SK-N-SH (cell line): ENCODE measurements around the gene LCOR. TPM values are rescaled to one million over a fixed set of nuclear protein-coding genes. Genes with fewer than 3 reads are reported as not detected.

Source experiments
- CTCF ChIA-PET: fragments of 300-600, 350-600 bp; formaldehyde crosslinking; extraction: SDS; loops from one replicate; lab custom pipeline; 2021; lab: Yijun Ruan, JAX
- POLR2A ChIA-PET: fragments of 350-600 bp; sonication (Branson Sonifier 250); formaldehyde crosslinking; extraction: SDS; loops from one replicate; lab custom pipeline; 2020; ENCODE audit warnings: antibody characterized with exemption, inconsistent platforms; lab: Yijun Ruan, JAX
- DNase-seq: peaks from one replicate; pipeline ENCODE4 v3.0.0; 2012
- H2AFZ ChIP-seq: fragments of 200-600 bp; sonication (generic); 2 replicates; pipeline ENCODE4 v1.8.1; 2016; ENCODE audit warnings: antibody characterized with exemption, mild to moderate bottlenecking, low read depth
- H3F3A ChIP-seq: fragments of 200-600 bp; sonication (generic); replicated peaks from 2 replicates; pipeline ENCODE3; 2016; ENCODE audit warnings: antibody characterized with exemption, mild to moderate bottlenecking; ENCODE audit not compliant: insufficient read depth
- H3K27ac ChIP-seq, 2 experiments: fragments of 200-500 bp in 1 of 2; fragments of 200-600 bp in 1 of 2; sonication (Bioruptor generic) in 1 of 2; sonication (generic), shearing (Covaris generic) in 1 of 2; 2 replicates each; pipeline versions ENCODE4 v1.5.1 to v1.6.1; 2014 to 2016; ENCODE audit warnings: low read depth in 2 of 2, inconsistent platforms in 1 of 2, low read length in 1 of 2, mild to moderate bottlenecking in 1 of 2, mixed read lengths in 1 of 2
- H3K27me3 ChIP-seq: fragments of 200-600 bp; sonication (generic), shearing (Covaris generic); 2 replicates; pipeline ENCODE4 v1.6.1; 2016; ENCODE audit warnings: mixed run types; ENCODE audit not compliant: insufficient read depth
- H3K36me3 ChIP-seq, 2 experiments: fragments of 200-500 bp in 1 of 2; fragments of 200-600 bp in 1 of 2; sonication (Bioruptor generic) in 1 of 2; sonication (generic) in 1 of 2; replicated peaks in 1 of 2; 2 replicates each; pipeline versions ENCODE3 to v1.5.1; 2014 to 2016; ENCODE audit warnings: low read length in 1 of 2, mild to moderate bottlenecking in 1 of 2; ENCODE audit not compliant: insufficient read depth in 2 of 2, control insufficient read depth in 1 of 2
- H3K4me1 ChIP-seq, 2 experiments: fragments of 200-500 bp in 1 of 2; fragments of 200-600 bp in 1 of 2; sonication (Bioruptor generic) in 1 of 2; sonication (generic), shearing (Covaris generic) in 1 of 2; 2 replicates each; pipeline versions ENCODE4 v1.5.1 to v1.6.1; 2014 to 2016; ENCODE audit warnings: low read depth in 1 of 2, low read length in 1 of 2, mixed run types in 1 of 2; ENCODE audit not compliant: insufficient read depth in 2 of 2, control insufficient read depth in 1 of 2
- H3K4me2 ChIP-seq: fragments of 200-600 bp; sonication (generic), shearing (Covaris generic); 2 replicates; pipeline ENCODE4 v1.6.1; 2017; ENCODE audit warnings: mixed run types
- H3K4me3 ChIP-seq, 2 experiments: fragments of 200-500 bp in 1 of 2; fragments of 200-600 bp in 1 of 2; sonication (Bioruptor generic) in 1 of 2; sonication (generic), shearing (Covaris generic) in 1 of 2; 2 replicates each; pipeline versions ENCODE4 v1.5.1 to v1.8.1; 2014 to 2016; ENCODE audit warnings: low read depth in 2 of 2, inconsistent platforms in 1 of 2, low read length in 1 of 2, mild to moderate bottlenecking in 1 of 2, mixed read lengths in 1 of 2, moderate library complexity in 1 of 2
- H3K79me2 ChIP-seq: fragments of 200-600 bp; sonication (generic); 2 replicates; pipeline ENCODE4 v1.8.1; 2017; ENCODE audit warnings: mild to moderate bottlenecking; ENCODE audit not compliant: insufficient read depth
- H3K9ac ChIP-seq: fragments of 200-600 bp; sonication (generic); 2 replicates; pipeline ENCODE4 v1.6.1; 2017; ENCODE audit warnings: mixed run types
- H3K9me2 ChIP-seq: fragments of 200-600 bp; sonication (generic); 2 replicates; pipeline ENCODE4 v1.6.1; 2017; ENCODE audit warnings: mixed run types
- H3K9me3 ChIP-seq: fragments of 200-600 bp; sonication (generic); 2 replicates; pipeline ENCODE4 v1.6.1; 2017; ENCODE audit warnings: mixed run types, mild to moderate bottlenecking, moderate library complexity
- H4K20me1 ChIP-seq: fragments of 200-600 bp; sonication (generic); 2 replicates; pipeline ENCODE4 v1.6.1; 2017; ENCODE audit warnings: mild to moderate bottlenecking, mixed run types; ENCODE audit not compliant: insufficient read depth
- CHD2 ChIP-seq: fragments of 150-350 bp; IDR thresholded peaks from 2 replicates; pipeline ENCODE4 v1.6.1; 2018; ENCODE audit warnings: low read length; ENCODE audit not compliant: partially characterized antibody
- MXI1 ChIP-seq: IDR thresholded peaks from 2 replicates; pipeline ENCODE4 v1.6.1; 2012; ENCODE audit warnings: mild to moderate bottlenecking, low read depth, low read length, improper control_type of control experiment
- WGBS: methylation state at CpG from one replicate; pipeline ENCODE4 v1.1.6; 2017; ENCODE audit warnings: low lambda C conversion rate; 5-methylcytosine and 5-hydroxymethylcytosine counted together
- polyA plus RNA-seq, 3 experiments: library from polyadenylated mRNA; depleted of rRNA; stranded (reverse); fragments of >200 nt; gene quantifications; 2 replicates each; pipeline ENCODE4 v1.2.3, GENCODE V29; 2012
- TF ChIP-seq, protein P1 (sequence below): IDR thresholded peaks from 2 replicates; pipeline ENCODE4 v1.6.1; 2012; ENCODE audit warnings: mild to moderate bottlenecking, low read depth, low read length, moderate library complexity
- TF ChIP-seq, protein P2 (sequence below): IDR thresholded peaks from 2 replicates; pipeline ENCODE4; 2012

LCOR gene
- polyA plus RNA-seq, 1 of the 3 experiments (the other 2 are of a cell fraction), result 1.9 TPM

DNA sequence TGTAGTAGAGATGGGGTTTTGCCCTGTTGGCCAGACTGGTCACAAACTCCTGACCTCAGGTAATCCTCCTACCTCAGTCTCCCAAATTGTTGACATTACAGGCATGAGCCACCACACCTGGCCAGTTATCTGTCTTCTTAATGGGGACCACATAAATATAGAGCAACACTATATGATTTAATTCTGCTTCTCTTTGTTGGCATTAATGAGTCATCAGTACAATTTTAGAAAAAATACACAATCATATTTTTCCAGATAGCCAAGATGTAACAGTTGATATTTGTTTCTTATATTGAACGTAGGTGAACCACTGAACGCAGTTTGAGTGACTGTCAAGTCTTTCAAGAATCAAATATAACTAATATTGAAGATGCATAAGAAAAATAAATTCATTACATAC, 48.5 kb downstream of the LCOR start (continued):
- TF ChIP-seq, protein P1, sequence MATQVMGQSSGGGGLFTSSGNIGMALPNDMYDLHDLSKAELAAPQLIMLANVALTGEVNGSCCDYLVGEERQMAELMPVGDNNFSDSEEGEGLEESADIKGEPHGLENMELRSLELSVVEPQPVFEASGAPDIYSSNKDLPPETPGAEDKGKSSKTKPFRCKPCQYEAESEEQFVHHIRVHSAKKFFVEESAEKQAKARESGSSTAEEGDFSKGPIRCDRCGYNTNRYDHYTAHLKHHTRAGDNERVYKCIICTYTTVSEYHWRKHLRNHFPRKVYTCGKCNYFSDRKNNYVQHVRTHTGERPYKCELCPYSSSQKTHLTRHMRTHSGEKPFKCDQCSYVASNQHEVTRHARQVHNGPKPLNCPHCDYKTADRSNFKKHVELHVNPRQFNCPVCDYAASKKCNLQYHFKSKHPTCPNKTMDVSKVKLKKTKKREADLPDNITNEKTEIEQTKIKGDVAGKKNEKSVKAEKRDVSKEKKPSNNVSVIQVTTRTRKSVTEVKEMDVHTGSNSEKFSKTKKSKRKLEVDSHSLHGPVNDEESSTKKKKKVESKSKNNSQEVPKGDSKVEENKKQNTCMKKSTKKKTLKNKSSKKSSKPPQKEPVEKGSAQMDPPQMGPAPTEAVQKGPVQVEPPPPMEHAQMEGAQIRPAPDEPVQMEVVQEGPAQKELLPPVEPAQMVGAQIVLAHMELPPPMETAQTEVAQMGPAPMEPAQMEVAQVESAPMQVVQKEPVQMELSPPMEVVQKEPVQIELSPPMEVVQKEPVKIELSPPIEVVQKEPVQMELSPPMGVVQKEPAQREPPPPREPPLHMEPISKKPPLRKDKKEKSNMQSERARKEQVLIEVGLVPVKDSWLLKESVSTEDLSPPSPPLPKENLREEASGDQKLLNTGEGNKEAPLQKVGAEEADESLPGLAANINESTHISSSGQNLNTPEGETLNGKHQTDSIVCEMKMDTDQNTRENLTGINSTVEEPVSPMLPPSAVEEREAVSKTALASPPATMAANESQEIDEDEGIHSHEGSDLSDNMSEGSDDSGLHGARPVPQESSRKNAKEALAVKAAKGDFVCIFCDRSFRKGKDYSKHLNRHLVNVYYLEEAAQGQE, result no peak

DNA sequence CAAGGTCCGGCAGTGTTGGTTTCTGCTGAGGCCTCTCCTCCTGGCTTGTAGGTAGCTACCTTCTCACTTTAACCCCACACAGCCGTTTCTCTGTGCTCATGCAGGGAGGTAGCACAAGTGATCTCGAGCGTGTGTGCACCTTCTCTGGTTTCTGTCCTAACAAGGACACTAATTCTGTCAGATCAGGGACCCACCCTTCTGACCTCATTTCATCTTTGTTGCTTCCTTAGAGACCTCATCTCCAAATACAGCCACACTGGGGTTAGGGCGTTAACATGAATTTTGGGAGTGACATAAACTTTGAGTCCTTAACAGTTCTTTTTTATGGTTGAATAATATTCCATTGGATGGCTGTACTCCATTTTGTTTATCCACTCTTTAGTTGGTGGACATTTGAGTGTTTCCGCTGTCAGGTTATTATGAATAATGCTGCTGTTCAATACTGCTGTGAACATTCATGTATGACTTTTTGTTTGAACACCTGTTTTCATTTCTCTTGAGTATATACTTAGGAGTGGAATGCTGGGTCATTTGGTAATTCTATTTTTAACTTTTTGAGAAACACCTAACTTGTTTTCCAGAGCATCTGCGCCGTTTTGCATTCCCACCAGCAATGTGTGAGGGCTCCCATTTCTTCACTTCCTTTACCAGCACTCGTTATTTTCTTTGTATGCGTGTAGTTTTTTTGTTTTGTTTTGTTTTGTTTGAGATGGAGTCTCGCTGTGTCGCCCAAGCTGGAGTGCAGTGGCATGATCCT, 57.5 kb downstream of the LCOR start:
- H3K9ac ChIP-seq, result no peak overlapping the region
- CTCF ChIA-PET, result no interaction called here
- no peaks in the 10 kb centered on the region for H3F3A ChIP-seq
- peaks cover 0 to 5% of the 10 kb centered on the region in 2 experiments; a peak in 2 of 4 replicates for H3K4me1 ChIP-seq
- H3K4me2 ChIP-seq, result no peak overlapping the region
- H3K27me3 ChIP-seq, result no peaks in the 10 kb centered on the region
- TF ChIP-seq CHD2 (no peak), MXI1 (no peak)
- TF ChIP-seq, protein P1, result no peak
- TF ChIP-seq, protein P2, sequence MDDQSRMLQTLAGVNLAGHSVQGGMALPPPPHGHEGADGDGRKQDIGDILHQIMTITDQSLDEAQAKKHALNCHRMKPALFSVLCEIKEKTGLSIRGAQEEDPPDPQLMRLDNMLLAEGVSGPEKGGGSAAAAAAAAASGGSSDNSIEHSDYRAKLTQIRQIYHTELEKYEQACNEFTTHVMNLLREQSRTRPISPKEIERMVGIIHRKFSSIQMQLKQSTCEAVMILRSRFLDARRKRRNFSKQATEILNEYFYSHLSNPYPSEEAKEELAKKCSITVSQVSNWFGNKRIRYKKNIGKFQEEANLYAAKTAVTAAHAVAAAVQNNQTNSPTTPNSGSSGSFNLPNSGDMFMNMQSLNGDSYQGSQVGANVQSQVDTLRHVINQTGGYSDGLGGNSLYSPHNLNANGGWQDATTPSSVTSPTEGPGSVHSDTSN, result no peak
- no peak for DNase-seq
- no peaks in the 10 kb centered on the region for H3K9me3 ChIP-seq
- peaks cover 49% of the 10 kb centered on the region for H4K20me1 ChIP-seq
- POLR2A ChIA-PET, result no interaction called here
- no peak overlapping the region for H2AFZ ChIP-seq
- WGBS, result 98% methylated on average over 12 of the region's 12 CpGs
- H3K9me2 ChIP-seq, result no peaks in the 10 kb centered on the region
- H3K27ac ChIP-seq, result no peak overlapping the region
- H3K79me2 ChIP-seq, result peaks cover 100% of the 10 kb centered on the region
- no peak overlapping the region for H3K4me3 ChIP-seq
- H3K36me3 ChIP-seq, result peaks cover 0 to 43% of the 10 kb centered on the region in 2 experiments
